AG10803 (cell line): ENCODE results near the gene PYGB.

Experiments
- DNase-seq: peaks from one replicate; pipeline ENCODE4 v3.0.0; 2010; ENCODE audit warnings: low read depth
- H3K4me3 ChIP-seq: 2 replicates; pipeline ENCODE4 v1.5.1; 2011; ENCODE audit warnings: mild to moderate bottlenecking, low read length, control low read depth
- TF ChIP-seq, protein P1 (sequence below): conservative IDR thresholded peaks from 2 replicates; pipeline ENCODE4 v1.5.1; 2011; ENCODE audit warnings: mild to moderate bottlenecking, low read length, control low read depth, inconsistent platforms

Gene PYGB

DNA sequence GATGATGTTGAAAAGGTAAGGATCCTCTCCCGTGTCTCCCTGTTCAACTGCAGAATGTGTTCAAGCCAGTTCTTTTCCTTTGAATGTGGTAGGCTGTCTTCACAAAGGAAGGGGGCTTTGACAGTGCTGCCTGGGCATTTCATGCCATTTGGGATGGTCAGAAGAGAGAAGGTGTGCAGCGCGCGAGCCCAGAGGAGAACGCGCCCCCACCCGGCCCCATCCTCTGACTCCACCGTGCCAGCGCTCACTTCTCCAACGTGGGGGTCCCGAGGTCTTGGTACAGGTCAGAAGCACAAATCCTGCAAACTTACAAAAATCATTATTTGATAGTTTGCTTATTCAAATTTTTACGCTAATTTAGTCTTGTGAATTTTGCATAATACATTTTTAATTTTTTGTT is 38.0 kb upstream of the PYGB start:
- TF ChIP-seq, protein P1, sequence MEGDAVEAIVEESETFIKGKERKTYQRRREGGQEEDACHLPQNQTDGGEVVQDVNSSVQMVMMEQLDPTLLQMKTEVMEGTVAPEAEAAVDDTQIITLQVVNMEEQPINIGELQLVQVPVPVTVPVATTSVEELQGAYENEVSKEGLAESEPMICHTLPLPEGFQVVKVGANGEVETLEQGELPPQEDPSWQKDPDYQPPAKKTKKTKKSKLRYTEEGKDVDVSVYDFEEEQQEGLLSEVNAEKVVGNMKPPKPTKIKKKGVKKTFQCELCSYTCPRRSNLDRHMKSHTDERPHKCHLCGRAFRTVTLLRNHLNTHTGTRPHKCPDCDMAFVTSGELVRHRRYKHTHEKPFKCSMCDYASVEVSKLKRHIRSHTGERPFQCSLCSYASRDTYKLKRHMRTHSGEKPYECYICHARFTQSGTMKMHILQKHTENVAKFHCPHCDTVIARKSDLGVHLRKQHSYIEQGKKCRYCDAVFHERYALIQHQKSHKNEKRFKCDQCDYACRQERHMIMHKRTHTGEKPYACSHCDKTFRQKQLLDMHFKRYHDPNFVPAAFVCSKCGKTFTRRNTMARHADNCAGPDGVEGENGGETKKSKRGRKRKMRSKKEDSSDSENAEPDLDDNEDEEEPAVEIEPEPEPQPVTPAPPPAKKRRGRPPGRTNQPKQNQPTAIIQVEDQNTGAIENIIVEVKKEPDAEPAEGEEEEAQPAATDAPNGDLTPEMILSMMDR, result no peak
- no peak overlapping the region for H3K4me3 ChIP-seq
- DNase-seq, result no peak

DNA sequence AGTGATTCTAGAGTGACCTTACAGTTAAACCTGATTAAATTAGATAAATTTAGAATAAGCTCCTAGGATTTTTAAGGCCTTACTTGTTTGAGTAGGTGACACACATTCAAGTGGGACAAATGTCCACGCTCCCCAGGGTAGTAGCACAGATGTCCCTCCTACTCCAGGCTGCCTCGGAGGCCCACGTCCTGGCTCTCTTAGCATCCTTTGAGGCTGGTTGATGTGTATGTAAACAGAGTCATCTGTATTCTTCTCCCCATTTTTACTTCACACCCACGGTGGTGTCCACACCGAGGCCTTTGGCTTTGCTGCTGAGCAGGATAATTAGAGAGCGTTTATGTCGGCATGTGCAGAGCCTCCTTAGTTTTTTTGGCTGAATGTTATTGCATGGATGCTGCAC is 36.6 kb upstream of the PYGB start:
- TF ChIP-seq, protein P1, result no peak
- DNase-seq, result no peak
- H3K4me3 ChIP-seq, result no peak overlapping the region

DNA sequence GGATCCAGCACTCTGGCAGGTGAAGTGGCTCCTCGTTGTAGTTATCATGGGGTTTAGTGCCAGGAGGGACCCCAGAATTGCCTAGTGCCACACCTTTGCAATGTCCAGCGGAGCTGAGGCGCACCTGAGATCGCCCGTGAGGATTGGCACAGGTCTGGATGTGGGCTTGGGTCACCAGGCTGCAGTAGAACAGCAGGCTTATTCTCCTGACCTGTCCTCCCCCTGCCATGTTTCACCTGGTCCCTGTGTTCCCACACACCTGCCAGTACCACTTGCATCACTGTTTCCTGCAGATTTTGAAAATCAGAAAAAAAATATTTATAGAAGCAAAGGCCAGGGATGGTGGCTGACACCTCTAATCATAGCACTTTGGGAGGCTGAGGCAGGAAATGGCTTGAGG is 35.6 kb upstream of the PYGB start:
- TF ChIP-seq, protein P1, result no peak
- no peak for DNase-seq
- H3K4me3 ChIP-seq, result no peak overlapping the region

DNA sequence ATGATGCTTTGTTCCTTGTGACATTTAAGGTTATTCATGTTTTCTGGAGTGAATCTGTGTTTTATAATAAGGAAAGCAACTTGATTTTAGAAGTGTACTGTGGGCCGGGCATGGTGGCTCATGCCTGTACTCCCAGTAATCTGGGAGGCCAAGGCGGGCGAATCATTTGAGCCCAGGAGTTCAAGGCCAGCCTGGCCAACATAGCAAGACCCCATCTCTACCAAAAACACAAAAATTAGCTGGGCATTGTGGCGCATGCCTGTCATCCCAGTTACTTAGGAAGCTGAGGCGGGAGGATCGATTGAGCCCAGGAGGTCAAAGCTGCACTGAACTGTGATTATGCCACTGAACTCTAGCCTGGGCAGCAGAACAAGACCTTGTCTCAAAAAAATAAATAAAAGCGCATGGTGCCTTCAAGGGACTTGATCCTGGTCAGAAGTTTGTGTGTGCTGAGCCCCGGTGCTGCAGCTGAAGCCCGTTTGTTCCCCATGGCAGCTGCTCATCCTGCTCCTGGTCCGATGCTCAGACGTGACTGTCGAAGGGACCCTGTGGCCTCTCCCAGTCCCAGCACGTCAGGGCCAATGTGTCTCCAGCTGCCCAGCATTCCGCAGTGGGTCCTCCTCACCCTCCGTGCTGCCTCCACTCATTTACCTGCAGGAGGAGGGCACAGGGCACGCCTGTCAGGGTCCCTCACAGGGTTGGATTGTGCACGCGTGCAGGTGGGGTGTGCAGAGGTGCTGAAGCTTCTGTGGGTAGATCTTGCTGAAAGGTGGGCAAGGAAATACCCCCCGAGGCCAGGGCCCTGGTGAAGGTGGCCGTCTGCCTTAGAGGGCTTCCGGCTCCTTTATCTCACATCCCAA is 34.1 kb upstream of the PYGB start:
- no peak overlapping the region for H3K4me3 ChIP-seq
- no peak for DNase-seq
- TF ChIP-seq, protein P1, result no peak

DNA sequence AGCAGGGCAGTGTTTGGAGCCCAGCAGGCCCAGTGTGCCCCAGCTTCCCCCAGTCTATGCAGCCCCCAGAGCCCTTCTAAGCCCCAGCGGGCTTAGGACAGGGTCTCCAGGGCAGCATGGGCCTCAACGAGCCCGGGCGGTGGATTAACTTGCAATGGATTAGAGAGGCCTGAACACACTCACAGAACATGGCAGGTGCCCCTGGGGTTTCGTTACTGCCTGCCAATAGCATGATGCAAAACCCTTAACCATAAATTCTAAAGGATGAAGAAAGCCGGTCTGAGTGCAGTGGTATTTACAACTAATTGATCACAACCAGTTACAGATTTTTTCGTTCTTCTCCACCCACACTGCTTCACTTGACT is 33.5 kb upstream of the PYGB start:
- DNase-seq, result no peak
- H3K4me3 ChIP-seq, result no peak overlapping the region
- TF ChIP-seq, protein P1, result no peak

DNA sequence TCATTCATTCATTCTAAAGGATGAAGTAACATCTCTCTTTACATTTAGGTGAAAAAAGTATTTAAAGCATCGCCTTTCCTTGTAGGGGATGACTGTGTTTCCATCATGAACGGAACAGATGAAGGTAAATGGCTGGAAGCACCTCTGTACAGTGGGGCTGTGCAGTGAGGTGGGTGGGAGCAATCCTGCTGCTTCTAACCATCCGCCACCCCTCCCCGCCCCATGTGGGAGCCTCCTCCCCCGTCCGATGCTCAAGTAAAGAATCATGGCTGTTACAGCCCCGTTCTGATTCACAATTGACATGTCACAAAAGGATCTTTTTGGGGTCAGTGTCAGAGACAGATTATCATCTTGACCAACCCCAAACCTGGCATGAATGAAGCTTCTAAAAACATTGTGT is 33.1 kb upstream of the PYGB start:
- DNase-seq, result no peak
- TF ChIP-seq, protein P1, result no peak
- H3K4me3 ChIP-seq, result no peak overlapping the region

DNA sequence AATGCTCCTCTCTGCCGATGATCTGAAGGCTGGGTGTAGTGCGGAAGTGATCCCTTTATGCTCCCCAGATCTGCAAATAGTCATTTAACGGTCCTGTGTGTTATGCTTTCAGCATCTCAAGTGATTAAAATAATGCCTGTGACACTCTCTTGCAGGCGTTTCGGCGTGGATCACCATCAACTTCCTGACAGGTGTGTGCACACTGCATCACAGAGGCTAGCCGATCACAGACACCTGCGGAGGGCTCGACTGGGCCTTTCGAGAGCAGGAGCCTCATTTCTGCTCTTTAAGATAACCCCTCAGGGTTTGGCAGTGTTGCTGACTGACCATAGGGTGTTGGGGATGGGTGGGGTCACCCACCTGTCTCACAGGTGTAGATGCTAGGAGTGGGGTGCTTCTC is 32.4 kb upstream of the PYGB start:
- TF ChIP-seq, protein P1, result no peak
- DNase-seq, result no peak
- no peak overlapping the region for H3K4me3 ChIP-seq
